ENCODE measurements around the gene ASPG. TPM values are rescaled to one million over a fixed set of nuclear protein-coding genes. Genes with fewer than 3 reads are reported as not detected.

Gene ASPG
- total and polyA plus RNA-seq, 8 donors, result 0.16 to 0.68 (median 0.23) TPM; not detected in 2

DNA sequence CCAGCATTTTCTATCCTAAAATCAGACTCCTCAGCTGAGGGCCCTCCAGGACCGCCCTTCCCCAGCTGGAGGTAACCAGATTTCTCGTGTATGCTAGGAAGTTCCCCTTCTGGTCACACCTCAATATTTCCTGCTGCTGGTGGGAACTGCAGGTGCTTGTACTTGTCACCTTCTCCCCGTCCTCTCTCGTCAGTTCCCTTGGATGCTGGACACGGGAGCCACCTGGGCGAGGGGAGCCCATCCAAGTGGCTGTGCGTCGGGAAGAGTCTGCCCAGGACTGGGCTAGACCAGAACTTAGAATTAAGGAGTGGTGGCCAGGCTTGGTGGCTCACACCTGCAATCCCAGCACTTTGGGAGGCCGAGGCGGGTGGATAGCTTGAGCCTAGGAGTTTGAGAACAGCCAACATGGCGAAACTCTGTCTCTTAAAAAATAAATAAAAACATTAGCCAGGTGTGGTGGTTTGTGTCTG lies 29.7 kb downstream of the ASPG start:
- peaks cover 0 to 7% (median 0%) of the 10 kb centered on the region in 3 donors for H3K4me1 ChIP-seq
- ATAC-seq, result no peak
- intact Hi-C loops (cut with DNase I), result no loop called here
- no peak overlapping the region for H3K4me3 ChIP-seq
- no peak for FAIRE-seq
- WGBS, 2 donors, result 79 to 87% methylated on average over 11 of the region's 11 CpGs
- peak in 3 of 6 donors; percentile 13 to 48 (median 42) for DNase-seq
- TF ChIP-seq, protein P1, sequence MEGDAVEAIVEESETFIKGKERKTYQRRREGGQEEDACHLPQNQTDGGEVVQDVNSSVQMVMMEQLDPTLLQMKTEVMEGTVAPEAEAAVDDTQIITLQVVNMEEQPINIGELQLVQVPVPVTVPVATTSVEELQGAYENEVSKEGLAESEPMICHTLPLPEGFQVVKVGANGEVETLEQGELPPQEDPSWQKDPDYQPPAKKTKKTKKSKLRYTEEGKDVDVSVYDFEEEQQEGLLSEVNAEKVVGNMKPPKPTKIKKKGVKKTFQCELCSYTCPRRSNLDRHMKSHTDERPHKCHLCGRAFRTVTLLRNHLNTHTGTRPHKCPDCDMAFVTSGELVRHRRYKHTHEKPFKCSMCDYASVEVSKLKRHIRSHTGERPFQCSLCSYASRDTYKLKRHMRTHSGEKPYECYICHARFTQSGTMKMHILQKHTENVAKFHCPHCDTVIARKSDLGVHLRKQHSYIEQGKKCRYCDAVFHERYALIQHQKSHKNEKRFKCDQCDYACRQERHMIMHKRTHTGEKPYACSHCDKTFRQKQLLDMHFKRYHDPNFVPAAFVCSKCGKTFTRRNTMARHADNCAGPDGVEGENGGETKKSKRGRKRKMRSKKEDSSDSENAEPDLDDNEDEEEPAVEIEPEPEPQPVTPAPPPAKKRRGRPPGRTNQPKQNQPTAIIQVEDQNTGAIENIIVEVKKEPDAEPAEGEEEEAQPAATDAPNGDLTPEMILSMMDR (IDR thresholded peaks at IDR 0.05), result no peak
- H3K27me3 ChIP-seq, result no peaks in the 10 kb centered on the region
- no peaks in the 10 kb centered on the region for H3K9me3 ChIP-seq
- H3K36me3 ChIP-seq, result no peaks in the 10 kb centered on the region
- no peak overlapping the region for H3K27ac ChIP-seq

DNA sequence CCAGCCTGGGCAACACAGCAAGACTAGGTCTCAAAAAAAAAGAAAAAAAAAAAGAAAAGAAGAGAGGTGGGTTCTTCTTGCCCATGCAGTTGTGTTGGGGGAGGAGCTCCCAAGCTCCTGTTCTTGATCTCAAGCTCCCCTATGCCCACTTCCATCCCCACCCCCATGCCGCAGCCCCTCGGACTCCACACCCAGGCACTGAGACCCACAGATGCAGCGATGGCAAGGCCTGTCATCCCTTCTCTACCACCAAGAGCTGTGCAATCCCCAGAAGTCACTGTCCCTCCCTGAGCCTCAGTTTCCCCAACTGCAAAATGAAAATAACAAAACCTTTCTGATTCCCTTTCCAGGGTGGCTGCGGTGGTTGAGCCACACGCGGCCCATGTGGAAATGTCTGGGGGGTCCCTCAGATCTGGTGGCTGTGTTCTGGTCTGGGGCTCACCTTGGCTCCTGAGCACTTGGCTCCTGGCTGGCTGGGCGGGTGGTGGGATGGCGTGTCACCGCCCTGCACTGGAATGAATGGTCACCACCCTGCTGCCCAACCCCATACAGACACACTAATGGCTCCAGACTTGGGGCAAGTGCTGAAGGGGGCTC lies 30.3 kb downstream of the ASPG start:
- Histone ChIP-seq H3K36me3 (no peaks in the 10 kb centered on the region), H3K9me3 (no peaks in the 10 kb centered on the region), H3K4me3 (peak overlapping the region in 3 of 4 donors; percentile 26 to 69 (median 59)), H3K27me3 (no peaks in the 10 kb centered on the region), H3K4me1 (peaks cover 0 to 7% (median 0%) of the 10 kb centered on the region in 3 donors), H3K27ac (peak overlapping the region in 1 of 4 donors; percentile 62)
- ATAC-seq (no peak), FAIRE-seq (no peak), DNase-seq (peak in 3 of 6 donors; percentile 16 to 40 (median 27))
- intact Hi-C loops (cut with DNase I), result no loop called here
- TF ChIP-seq, protein P1 (IDR thresholded peaks at IDR 0.05), result no peak
- WGBS, 2 donors, result 85 to 96% methylated on average over 9 of the region's 9 CpGs

DNA sequence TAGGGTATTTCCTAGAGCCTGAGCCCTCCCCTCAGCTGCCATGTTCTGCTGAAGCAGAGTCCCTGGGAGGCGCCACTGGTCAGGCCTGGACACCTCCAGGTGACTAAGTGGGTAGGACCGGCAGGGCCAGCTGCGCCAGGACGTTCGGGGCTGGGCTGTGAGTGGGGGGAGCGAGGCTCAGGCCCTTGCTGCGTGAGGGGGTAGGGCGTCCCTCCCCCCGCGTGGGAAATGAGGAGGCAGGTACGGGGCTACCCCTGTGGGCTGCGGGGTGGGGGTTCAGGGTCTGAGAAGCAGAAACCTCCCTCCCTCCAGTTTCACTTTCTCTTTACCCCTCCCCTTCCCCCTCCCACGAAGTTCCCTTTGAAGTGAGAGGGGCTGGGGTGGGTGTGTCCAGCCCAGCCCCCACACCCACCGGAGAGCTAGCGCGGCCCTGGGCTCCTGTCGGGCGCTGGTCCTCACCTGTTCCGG lies 30.8 kb downstream of the ASPG start:
- DNase-seq (peak in 5 of 6 donors; percentile 17 to 82 (median 63)), FAIRE-seq (no peak), ATAC-seq (peak; percentile 38 to 63 (median 46))
- intact Hi-C loops (cut with DNase I), result no loop called here
- Histone ChIP-seq H3K4me3 (peak overlapping the region; percentile 26 to 69 (median 51)), H3K27ac (peak overlapping the region in 2 of 4 donors; percentile 33 to 62), H3K9me3 (no peaks in the 10 kb centered on the region), H3K36me3 (no peaks in the 10 kb centered on the region), H3K27me3 (no peaks in the 10 kb centered on the region), H3K4me1 (peaks cover 0 to 7% (median 0%) of the 10 kb centered on the region in 3 donors)
- WGBS, 2 donors, result 5 to 6% methylated on average over 12 to 19 of the region's 19 CpGs
- TF ChIP-seq, protein P1 (IDR thresholded peaks at IDR 0.05), result no peak

DNA sequence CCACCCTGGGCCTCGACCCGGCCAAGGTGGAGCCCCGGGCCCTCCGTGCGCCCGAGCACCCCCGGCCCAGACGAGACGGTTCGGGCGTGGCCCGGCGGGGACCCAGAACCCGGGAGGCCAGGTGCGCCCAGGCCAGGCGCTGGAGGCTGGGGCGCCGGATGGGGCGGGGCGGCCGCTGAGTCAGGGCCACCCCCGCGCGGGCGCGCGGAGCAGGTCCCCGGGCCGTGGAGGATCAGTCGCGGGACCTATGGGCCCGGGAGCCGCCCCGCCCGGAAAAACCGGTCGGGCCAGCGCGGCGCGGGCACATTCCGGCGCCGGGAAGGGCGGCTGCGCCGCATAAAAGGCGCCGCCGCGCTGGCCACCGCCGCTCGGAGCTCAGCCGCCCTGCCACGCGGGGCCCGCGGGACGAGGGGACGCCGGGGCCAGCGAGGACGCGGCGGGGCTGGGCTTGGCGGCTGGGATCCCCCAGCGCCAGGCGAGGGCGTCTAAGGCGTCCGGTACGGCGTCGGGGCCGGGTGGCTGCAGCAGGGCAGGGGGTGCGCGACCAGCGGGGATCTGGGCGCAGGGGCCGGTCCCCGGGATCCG lies 31.3 kb downstream of the ASPG start:
- Histone ChIP-seq H3K27me3 (no peaks in the 10 kb centered on the region), H3K4me1 (peaks cover 0 to 7% (median 0%) of the 10 kb centered on the region in 3 donors), H3K36me3 (no peaks in the 10 kb centered on the region), H3K27ac (peak overlapping the region in 2 of 4 donors; percentile 33 to 62), H3K4me3 (peak overlapping the region; percentile 26 to 69 (median 51)), H3K9me3 (no peaks in the 10 kb centered on the region)
- intact Hi-C loops (cut with DNase I), result no loop called here
- ATAC-seq (peak; percentile 88 to 92 (median 90)), DNase-seq (peak in 5 of 6 donors; percentile 62 to 82 (median 72)), FAIRE-seq (no peak)
- TF ChIP-seq, protein P1 (IDR thresholded peaks at IDR 0.05), result no peak
- 1% methylated on average over 59 to 83 of the region's 83 CpGs for WGBS, 2 donors
